K562 (cell line): Measurements from ENCODE around the gene CTU1. TPM values are rescaled to one million over a fixed set of nuclear protein-coding genes. Genes with fewer than 3 reads are reported as not detected.

Experiments
- ATAC-seq: fragments of 200-7000 bp; cut with Tn5 transposase; 3 replicates; pipeline ENCODE4 v1.9.1; 2020; ENCODE audit warnings: moderate library complexity
- BruUV-seq: library from RNA; stranded (reverse); fragments of 400-500 nt; replicated peaks from 2 replicates; lab custom pipeline; 2021; lab: Mats Ljungman, UMichigan
- CTCF ChIA-PET: fragments of 300-600 bp; formaldehyde crosslinking; extraction: SDS; loops from one replicate; lab custom pipeline; 2021; ENCODE audit warnings: low intra/inter-chr PET ratio; lab: Yijun Ruan, JAX
- POLR2A ChIA-PET: fragments of 300-600, 350-650 bp; sonication (Branson Sonifier 250); formaldehyde crosslinking; extraction: SDS; loops from one replicate; lab custom pipeline; 2021; ENCODE audit warnings: antibody characterized with exemption, inconsistent platforms; lab: Yijun Ruan, JAX
- DNase-seq, 4 experiments: peaks; one replicate each; pipeline versions ENCODE4 v3.0.0 to v3.0.0-alpha.2; 2011 to 2018; ENCODE audit warnings: low spot score in 3 of 4, mixed read lengths in 3 of 4; ENCODE audit errors: extremely low read depth in 1 of 4
- FAIRE-seq: peaks from 2 replicates; lab custom pipeline; 2011; peaks lifted over from hg19 to GRCh38; lab: Jason Lieb, UNC
- H2AFZ ChIP-seq: 2 replicates; pipeline ENCODE4 v1.6.0; 2011; ENCODE audit warnings: low read depth, low read length, control low read depth, inconsistent platforms
- H3K27ac ChIP-seq: fragments of 200-600 bp; 3 replicates; pipeline ENCODE4 v1.8.0; 2011; ENCODE audit warnings: low read depth, mild to moderate bottlenecking, control low read depth, inconsistent platforms, low read length, moderate library complexity, mixed read lengths; ENCODE audit errors: extremely low read depth
- H3K27me3 ChIP-seq, 2 experiments: fragments of 300-600 bp in 1 of 2; 2 replicates in 1 of 2; 3 replicates in 1 of 2; pipeline versions ENCODE4 v1.6.0 to v1.8.0; 2011; ENCODE audit warnings: inconsistent platforms in 2 of 2, low read length in 2 of 2, mild to moderate bottlenecking in 1 of 2, mixed read lengths in 1 of 2, moderate library complexity in 1 of 2; ENCODE audit not compliant: control insufficient read depth in 2 of 2, insufficient read depth in 2 of 2
- H3K36me3 ChIP-seq: fragments of 300-600 bp; 3 replicates; pipeline ENCODE4 v1.8.0; 2011; ENCODE audit warnings: mild to moderate bottlenecking, low read length, inconsistent platforms; ENCODE audit not compliant: control insufficient read depth, insufficient read depth
- H3K4me1 ChIP-seq, 2 experiments: fragments of 200-600 bp in 1 of 2; replicated peaks in 1 of 2; 2 replicates in 1 of 2; 3 replicates in 1 of 2; pipeline versions ENCODE4 v1.5.1 to v1.8.0; 2011; ENCODE audit warnings: inconsistent platforms in 2 of 2, low read length in 2 of 2, mild to moderate bottlenecking in 1 of 2, mixed read lengths in 1 of 2, moderate library complexity in 1 of 2; ENCODE audit not compliant: control insufficient read depth in 2 of 2, insufficient read depth in 2 of 2
- H3K4me2 ChIP-seq: 2 replicates; pipeline ENCODE4 v1.6.1; 2011; ENCODE audit warnings: low read length, control low read depth, inconsistent platforms, mixed read lengths; ENCODE audit not compliant: insufficient read depth
- H3K4me3 ChIP-seq: fragments of 200-600 bp; sonication (generic), shearing (Covaris generic); 2 replicates; pipeline ENCODE4 v1.5.1; 2016; ENCODE audit warnings: control low read depth, inconsistent platforms
- H3K79me2 ChIP-seq: fragments of 200-600 bp; 3 replicates; pipeline ENCODE4 v1.8.0; 2011; ENCODE audit warnings: low read length, inconsistent platforms; ENCODE audit not compliant: control insufficient read depth, insufficient read depth
- H3K9ac ChIP-seq, 2 experiments: 2 replicates each; pipeline versions ENCODE4 v1.6.0 to v1.6.1; 2011; ENCODE audit warnings: low read depth in 2 of 2, low read length in 2 of 2, control low read depth in 1 of 2, inconsistent platforms in 1 of 2, mild to moderate bottlenecking in 1 of 2, mixed read lengths in 1 of 2; ENCODE audit not compliant: insufficient read depth in 1 of 2
- H3K9me1 ChIP-seq: one replicate; pipeline ENCODE4 v1.6.0; 2011; ENCODE audit warnings: inconsistent platforms, mild to moderate bottlenecking, low read length, moderate library complexity; ENCODE audit not compliant: control insufficient read depth, insufficient read depth
- H3K9me3 ChIP-seq: replicated peaks from 2 replicates; pipeline ENCODE4 v1.5.1; 2011; ENCODE audit warnings: low read depth, low read length, inconsistent platforms; ENCODE audit not compliant: control insufficient read depth, insufficient read depth
- H4K20me1 ChIP-seq: replicated peaks from 2 replicates; pipeline ENCODE4 v1.6.1; 2011; ENCODE audit warnings: low read length, inconsistent platforms, mixed read lengths; ENCODE audit not compliant: control insufficient read depth, insufficient read depth
- CTCF ChIP-seq, 3 experiments: IDR thresholded peaks in 2 of 3; conservative IDR thresholded peaks in 1 of 3; 2 replicates each; pipeline ENCODE4 v1.5.1; 2011 to 2012; ENCODE audit warnings: low read length in 3 of 3, mild to moderate bottlenecking in 3 of 3, control low read depth in 2 of 3, improper control_type of control experiment in 1 of 3, inconsistent platforms in 1 of 3, low read depth in 1 of 3, mixed read lengths in 1 of 3, moderate library complexity in 1 of 3; ENCODE audit not compliant: insufficient read depth in 2 of 3
- HDAC1 ChIP-seq, 2 experiments: fragments of 450-650 bp; IDR thresholded peaks; 2 replicates each; pipeline ENCODE4 v1.6.1; 2016 to 2017; ENCODE audit warnings: inconsistent platforms in 1 of 2, mild to moderate bottlenecking in 1 of 2, moderate library complexity in 1 of 2
- NFYB ChIP-seq: IDR thresholded peaks from 2 replicates; pipeline ENCODE4 v1.6.1; 2011; ENCODE audit warnings: mild to moderate bottlenecking, moderate library complexity; ENCODE audit not compliant: insufficient read length; ENCODE audit errors: extremely low read depth
- PKNOX1 ChIP-seq: fragments of 450-650 bp; IDR thresholded peaks from 2 replicates; pipeline ENCODE4 v1.6.1; 2016
- POLR2A ChIP-seq: fragments of 450-650 bp; conservative IDR thresholded peaks from 2 replicates; pipeline ENCODE4 v1.6.1; 2016
- POLR3A ChIP-seq: IDR thresholded peaks from 2 replicates; pipeline ENCODE4 v1.6.1; 2011; ENCODE audit warnings: borderline replicate concordance, mild to moderate bottlenecking, moderate library complexity; ENCODE audit not compliant: insufficient read length, insufficient read depth; ENCODE audit errors: extremely low read depth
- RAD21 ChIP-seq, 2 experiments: fragments of 250-450 bp in 1 of 2; fragments of 450-650 bp in 1 of 2; sonication (Bioruptor Pico) in 1 of 2; formaldehyde crosslinking in 1 of 2; IDR thresholded peaks in 1 of 2; conservative IDR thresholded peaks in 1 of 2; 2 replicates each; pipeline versions ENCODE4 v1.4.0 to v1.8.0; 2020 to 2022; ENCODE audit warnings: mild to moderate bottlenecking in 2 of 2, moderate library complexity in 1 of 2
- RFX5 ChIP-seq: IDR thresholded peaks from 2 replicates; pipeline ENCODE4 v1.6.1; 2011; ENCODE audit warnings: low read depth, mild to moderate bottlenecking, improper control_type of control experiment, low read length
- SNRNP70 ChIP-seq: fragments of 200-400 bp; formaldehyde crosslinking; optimal IDR thresholded peaks from 2 replicates; pipeline ENCODE3; 2017; ENCODE audit warnings: low read depth, low read length
- TSC22D4 ChIP-seq: fragments of 450-650 bp; IDR thresholded peaks from 2 replicates; pipeline ENCODE4 v1.6.1; 2016; ENCODE audit warnings: missing genetic modification characterization, missing biosample characterization, control low read depth
- UBTF ChIP-seq, 2 experiments: IDR thresholded peaks; 2 replicates each; pipeline ENCODE4 v1.6.1; 2012; ENCODE audit warnings: improper control_type of control experiment in 2 of 2, low read depth in 2 of 2, low read length in 2 of 2, borderline replicate concordance in 1 of 2
- ZC3H4 ChIP-seq: sonication (generic); formaldehyde crosslinking; IDR thresholded peaks from 2 replicates; pipeline ENCODE4 v1.9.0; 2021; ENCODE audit warnings: missing genetic modification reagents, borderline replicate concordance
- ZKSCAN1 ChIP-seq: fragments of 150-350 bp; IDR thresholded peaks from 2 replicates; pipeline ENCODE4 v1.6.1; 2016; ENCODE audit warnings: low read depth, low read length
- ZNF398 ChIP-seq: fragments of 250-450 bp; sonication (Bioruptor Pico); IDR thresholded peaks from 2 replicates; pipeline ENCODE4 v1.8.0; 2021; ENCODE audit warnings: moderate library complexity, mild to moderate bottlenecking, inconsistent platforms
- WGBS: fragments of 100-300 bp; shearing (Covaris generic); methylation state at CpG from one replicate; pipeline ENCODE4 v1.1.6; 2016; ENCODE audit warnings: low coverage, mixed read lengths; ENCODE audit not compliant: insufficient coverage; ENCODE audit errors: missing lambda C conversion rate; 5-methylcytosine and 5-hydroxymethylcytosine counted together
- in situ Hi-C: fragments of 300-500 bp; cut with MboI; formaldehyde crosslinking; loops from 4 replicates; pipeline ENCODE4 v1.15.0; 2018; ENCODE audit warnings: inconsistent platforms, mixed read lengths
- intact Hi-C: fragments of 100-400 bp; cut with micrococcal nuclease; formaldehyde crosslinking; loops from 2 replicates; pipeline ENCODE4 v1.14.2; 2022
- polyA plus RNA-seq, 8 experiments: library from polyadenylated mRNA; depleted of rRNA in 4 of 8; stranded (reverse) in 5 of 8; unstranded in 3 of 8; fragments of >200 nt; fragmentation: Nextera tagmentation in 2 of 8; fragmentation: Illumina TruSeq in 1 of 8; extraction: Ambion mirVana in 2 of 8; extraction: Trizol in 1 of 8; gene quantifications; 2 replicates each; pipeline versions ENCODE4 v1.2.1 to v1.2.3, GENCODE V29; 2011 to 2014; ENCODE audit warnings: inconsistent platforms in 1 of 8, missing spikeins in 1 of 8
- total RNA-seq, 7 experiments: library from RNA; depleted of rRNA in 6 of 7; stranded (reverse); fragments of >200 nt in 6 of 7; fragmentation: Illumina TruSeq in 2 of 7; extraction: Trizol in 2 of 7; gene quantifications; 2 replicates each; pipeline versions ENCODE4 v1.2.1 to v1.2.3, GENCODE V29; 2011 to 2021; ENCODE audit warnings: low replicate concordance in 1 of 7

The CTU1 gene
- total and polyA plus RNA-seq, 9 of the 15 experiments (the other 6 are each of a cell fraction or from before 2014, with no cell fraction given), result 0.03 to 18.4 (median 2.3) TPM; not detected in 1

GRCh38 chr19:51111606-51112005 lies 3.4 kb upstream of the CTU1 start:
- ChIA-PET POLR2A (no interaction called here), CTCF (no interaction called here)
- no peak for ATAC-seq
- WGBS, result 8% methylated on average over 6 of the region's 6 CpGs
- peaks cover 19 to 44% of the 10 kb centered on the region in 2 experiments for H3K27me3 ChIP-seq
- BruUV-seq, result no TSS peak
- H3K9me1 ChIP-seq, result peaks cover 2% of the 10 kb centered on the region
- peaks cover 9 to 17% of the 10 kb centered on the region in 2 experiments; a peak in 4 of 5 replicates for H3K4me1 ChIP-seq
- H3K9me3 ChIP-seq, result no peaks in the 10 kb centered on the region
- H3K36me3 ChIP-seq, result no peaks in the 10 kb centered on the region
- peaks cover 16% of the 10 kb centered on the region for H3K79me2 ChIP-seq
- no peak for FAIRE-seq
- H2AFZ ChIP-seq, result no peak overlapping the region
- no peak overlapping the region for H3K27ac ChIP-seq
- in situ Hi-C loops, result no loop called here
- intact Hi-C loops, result no loop called here
- DNase-seq, result peak in 2 of 4 experiments; percentile 25 to 35
- no peaks in the 10 kb centered on the region for H4K20me1 ChIP-seq
- H3K4me2 ChIP-seq, result no peak overlapping the region
- no peak overlapping the region for H3K4me3 ChIP-seq
- no peak overlapping the region for H3K9ac ChIP-seq
- TF ChIP-seq RAD21 (CRISPR knock-in tag; conservative IDR thresholded peaks at IDR 0.05 in 1 of 2, IDR thresholded peaks at IDR 0.05 in 1 of 2) (0 out of 4 replicates have a peak, but pooled peaks of 1 of the 2 experiments have one; percentile 15), POLR3A (no peak), ZKSCAN1 (no peak), SNRNP70 (no peak), UBTF (IDR thresholded peaks at IDR 0.05; ENCODE audit: borderline replicate concordance in 1 of 2, low read depth in 2 of 2, low read length in 2 of 2) (no peak), NFYB (no peak), RFX5 (no peak), ZC3H4 (no peak), TSC22D4 (tag) (no peak), CTCF (IDR thresholded peaks at IDR 0.05 in 2 of 3, conservative IDR thresholded peaks at IDR 0.05 in 1 of 3; ENCODE audit: insufficient read depth in 2 of 3, low read depth in 1 of 3, low read length in 3 of 3) (peak; percentile 36 to 42 (median 39); a peak in 5 of 6 replicates), PKNOX1 (peak; percentile 53; the same call in 1 of the 2 replicates), ZNF398 (no peak), HDAC1 (IDR thresholded peaks at IDR 0.05) (no peak), POLR2A (no peak)
